HG02852 (cell line): ENCODE results near the gene CYP4A11.
"Not testable (repeated sequence)": the region's sequence is repeated elsewhere in the genome, so short reads cannot be mapped to it uniquely, and the experiment has no call there.

Experiments used
- ATAC-seq: cut with Tn5 transposase; IDR thresholded peaks from one replicate; pipeline ENCODE4 v1.9.1; 2021; ENCODE audit warnings: mild to moderate bottlenecking, moderate library complexity; ENCODE audit not compliant: unreplicated experiment

Gene CYP4A11

DNA sequence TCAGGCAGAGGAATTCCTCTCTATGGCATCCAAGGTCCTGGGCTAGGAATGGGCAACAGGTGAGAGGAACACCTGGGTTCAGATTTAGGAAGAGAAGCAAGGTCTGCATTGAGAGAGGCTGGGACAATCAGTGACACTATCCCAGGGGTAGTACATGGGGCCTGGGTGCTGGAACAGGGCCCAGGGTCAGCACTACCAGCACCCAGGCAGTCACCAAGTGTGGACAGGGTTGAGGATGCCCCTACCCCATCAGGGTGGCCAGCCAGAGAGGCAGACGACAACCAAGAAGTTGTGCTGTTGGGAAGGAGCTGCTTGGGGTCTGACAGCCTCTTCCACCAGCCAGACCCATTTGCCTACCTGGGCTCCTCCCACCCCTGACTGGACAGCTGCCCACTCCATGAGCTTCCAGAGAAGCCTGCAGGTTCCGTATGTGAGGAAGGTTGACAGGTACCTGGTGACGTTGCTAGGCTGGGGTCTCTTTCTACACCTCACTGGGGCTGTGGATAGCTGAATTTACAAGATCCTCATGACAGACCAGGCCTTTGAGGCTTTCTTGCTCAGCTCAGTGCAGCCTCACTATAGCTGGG lies 13.9 kb downstream of the CYP4A11 start:
- no peak for ATAC-seq

DNA sequence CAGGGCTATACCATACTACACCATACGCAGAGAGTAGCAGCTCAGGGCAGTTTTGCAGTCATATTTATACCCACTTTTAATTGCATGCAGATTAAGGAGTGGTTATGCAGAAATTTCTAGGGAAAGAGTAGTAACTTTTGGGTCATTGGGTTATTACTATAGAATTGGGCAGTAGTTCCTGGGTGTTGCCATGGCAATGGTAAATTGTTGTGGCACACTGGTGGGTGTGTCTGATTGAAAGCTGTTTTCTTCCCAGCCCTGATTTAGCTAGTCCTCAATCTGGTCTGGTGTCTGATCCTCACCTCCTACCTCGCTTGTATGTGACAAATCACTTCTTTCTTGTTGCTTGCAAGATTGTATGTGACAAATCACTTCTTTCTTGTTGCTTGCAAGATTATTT lies 30.5 kb downstream of the CYP4A11 start:
- no peak for ATAC-seq

DNA sequence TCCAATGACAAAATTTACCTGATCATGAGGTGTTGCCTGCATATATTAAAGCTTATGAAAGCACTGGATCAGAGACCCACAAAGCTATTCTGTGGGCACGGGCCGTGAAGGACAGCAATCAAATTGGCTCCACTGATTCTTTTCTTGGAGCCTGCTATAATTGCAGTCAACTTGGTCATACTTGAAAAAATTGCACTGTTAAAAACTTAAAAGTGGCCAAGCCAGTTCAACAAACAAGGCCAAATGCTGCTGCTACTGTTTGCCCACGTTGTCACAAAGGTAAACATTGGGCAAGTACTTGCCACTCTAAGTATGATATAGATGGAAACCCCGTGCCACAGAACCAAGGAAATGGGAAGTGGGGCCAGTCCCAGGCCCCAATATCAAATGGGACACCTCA lies 37.8 kb downstream of the CYP4A11 start:
- no peak for ATAC-seq

DNA sequence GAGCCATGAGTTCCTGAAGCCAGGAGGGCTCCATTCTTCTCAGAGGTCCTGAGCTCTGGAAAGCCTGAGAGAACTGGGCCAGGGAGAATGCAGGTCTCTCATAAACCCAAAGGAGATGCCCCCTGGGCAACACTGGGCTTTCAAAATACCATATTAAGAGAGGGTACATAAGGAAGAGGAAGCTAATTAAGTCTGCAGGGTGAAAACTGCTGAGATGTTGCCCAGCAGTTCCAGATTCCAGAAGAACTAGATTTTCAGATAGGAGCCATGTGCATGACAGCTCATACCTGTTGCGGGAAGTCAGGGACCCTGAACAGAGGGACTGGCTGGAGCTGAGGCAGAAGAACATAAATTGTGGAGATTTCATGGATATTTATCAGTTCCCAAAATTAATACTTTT lies 40.9 kb downstream of the CYP4A11 start:
- no peak for ATAC-seq

DNA sequence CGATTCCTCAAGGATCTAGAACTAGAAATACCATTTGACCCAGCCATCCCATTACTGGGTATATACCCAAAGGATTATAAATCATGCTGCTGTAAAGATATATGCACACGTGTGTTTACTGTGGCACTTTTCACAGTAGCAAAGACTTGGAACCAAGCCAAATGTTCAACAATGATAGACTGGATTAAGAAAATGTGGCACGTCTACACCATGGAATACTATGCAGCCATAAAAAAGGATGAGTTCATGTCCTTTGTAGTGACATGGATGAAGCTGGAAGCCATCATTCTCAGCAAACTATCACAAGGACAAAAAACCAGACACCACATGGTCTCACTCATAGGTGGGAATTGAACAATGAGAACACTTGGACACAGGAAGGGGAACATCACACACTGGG lies 59.6 kb downstream of the CYP4A11 start:
- ATAC-seq, result not testable (repeated sequence)
